ENCODE data around the gene SYNDIG1L. TPM values are rescaled to one million over a fixed set of nuclear protein-coding genes. Genes with fewer than 3 reads are reported as not detected.

The SYNDIG1L gene
- total and polyA plus RNA-seq, 5 donors = 0.07 to 0.28 (median 0.09) TPM; not detected in 2

GRCh38 chr14:74357585-74357984 is 68.4 kb downstream of the SYNDIG1L start:
- H3K4me3 ChIP-seq (ENCODE audit: low read length) = no peak overlapping the region
- no peak for DNase-seq
- H3K4me1 ChIP-seq (ENCODE audit: control insufficient read depth, insufficient read depth, low read length) = no peaks in the 10 kb centered on the region
- WGBS = 89% methylated on average over 19 of the region's 19 CpGs
- H3K9me3 ChIP-seq (ENCODE audit: control insufficient read depth, low read length) = no peaks in the 10 kb centered on the region
- intact Hi-C loops (cut with DNase I) = no loop called here
- no peak for ATAC-seq
- H3K27me3 ChIP-seq (ENCODE audit: control insufficient read depth, insufficient read depth) = no peaks in the 10 kb centered on the region
- H3K27ac ChIP-seq (ENCODE audit: low read length) = no peak overlapping the region

GRCh38 chr14:74356892-74357575 is 69.0 kb downstream of the SYNDIG1L start:
- WGBS = 90% methylated on average over 32 of the region's 32 CpGs
- no peak overlapping the region for H3K27ac ChIP-seq (ENCODE audit: low read length)
- no peak for DNase-seq
- no peak for ATAC-seq
- no peaks in the 10 kb centered on the region for H3K4me1 ChIP-seq (ENCODE audit: control insufficient read depth, insufficient read depth, low read length)
- intact Hi-C loops (cut with DNase I) = no loop called here
- H3K27me3 ChIP-seq (ENCODE audit: control insufficient read depth, insufficient read depth) = no peaks in the 10 kb centered on the region
- H3K9me3 ChIP-seq (ENCODE audit: control insufficient read depth, low read length) = no peaks in the 10 kb centered on the region
- H3K4me3 ChIP-seq (ENCODE audit: low read length) = no peak overlapping the region

Other genes starting within 250 kb of the SYNDIG1L start
- gene VSX2, start 186.8 kb downstream of the SYNDIG1L start, total RNA-seq = not detected
- not detected for gene VSX2, start 186.8 kb downstream of the SYNDIG1L start, polyA plus RNA-seq
- 10 to 100 TPM; 18.9 to 28.7 (median 25.2) TPM for gene ABCD4, start 123.3 kb downstream of the SYNDIG1L start, total RNA-seq
- 25.4 TPM for gene ABCD4, start 123.3 kb downstream of the SYNDIG1L start, polyA plus RNA-seq
- gene VRTN, start 77.7 kb downstream of the SYNDIG1L start, total RNA-seq = not detected
- gene VRTN, start 77.7 kb downstream of the SYNDIG1L start, polyA plus RNA-seq = not detected
- 100 to 1,000 TPM; 116 to 142 (median 120) TPM for gene NPC2, start 67.1 kb upstream of the SYNDIG1L start, total RNA-seq
- gene NPC2, start 67.1 kb upstream of the SYNDIG1L start, polyA plus RNA-seq = 170 TPM
- gene ISCA2, start 67.6 kb upstream of the SYNDIG1L start, total RNA-seq = 10 to 100 TPM; 29.2 to 40.0 (median 34.9) TPM
- 45.1 TPM for gene ISCA2, start 67.6 kb upstream of the SYNDIG1L start, polyA plus RNA-seq
- gene LTBP2, start 186.0 kb upstream of the SYNDIG1L start, total RNA-seq = 10 to 100 TPM; 13.9 to 46.0 (median 23.5) TPM
- gene LTBP2, start 186.0 kb upstream of the SYNDIG1L start, polyA plus RNA-seq = 3.4 TPM

All from right cardiac atrium (tissue), 5 donors.